RWPE2 (cell line): ENCODE measurements around the gene TACC2.

Experiments
- ATAC-seq: fragments of 200-7000 bp; cut with Tn5 transposase; 3 replicates; pipeline ENCODE4 v1.9.1; 2021; ENCODE audit warnings: low read depth
- DNase-seq: peaks from one replicate; pipeline ENCODE4 v3.0.0-alpha.2; 2020; ENCODE audit warnings: low spot score
- H3K27ac ChIP-seq: fragments of 450-650 bp; 2 replicates; pipeline ENCODE4 v1.5.1; 2017; ENCODE audit warnings: mild to moderate bottlenecking; ENCODE audit not compliant: poor library complexity, severe bottlenecking
- H3K27me3 ChIP-seq: fragments of 250-450 bp; sonication (Bioruptor Pico); 2 replicates; pipeline ENCODE4 v1.5.1; 2021; ENCODE audit warnings: mild to moderate bottlenecking, moderate library complexity; ENCODE audit not compliant: insufficient read depth, poor library complexity, severe bottlenecking
- H3K36me3 ChIP-seq: fragments of 250-450 bp; sonication (Bioruptor Pico); 2 replicates; pipeline ENCODE4 v1.5.1; 2020; ENCODE audit warnings: low read depth, mild to moderate bottlenecking, moderate library complexity
- H3K4me1 ChIP-seq: fragments of 250-450 bp; sonication (Bioruptor Pico); 2 replicates; pipeline ENCODE4 v1.5.1; 2021; ENCODE audit warnings: mild to moderate bottlenecking, moderate library complexity; ENCODE audit not compliant: insufficient read depth, poor library complexity, severe bottlenecking
- H3K4me3 ChIP-seq: fragments of 250-450 bp; sonication (Bioruptor Pico); 2 replicates; pipeline ENCODE4 v1.5.1; 2021; ENCODE audit warnings: mild to moderate bottlenecking, moderate library complexity; ENCODE audit not compliant: severe bottlenecking
- H3K9me3 ChIP-seq: fragments of 250-450 bp; sonication (Bioruptor Pico); 2 replicates; pipeline ENCODE4 v1.5.1; 2021; ENCODE audit warnings: mild to moderate bottlenecking, moderate library complexity; ENCODE audit not compliant: severe bottlenecking
- CTCF ChIP-seq: fragments of 450-650 bp; IDR thresholded peaks from one replicate; pipeline ENCODE4 v1.5.1; 2017; ENCODE audit warnings: mild to moderate bottlenecking, moderate library complexity; ENCODE audit not compliant: poor library complexity, severe bottlenecking

Gene TACC2

GRCh38 chr10:122172361-122173008 lies 183.5 kb downstream of the TACC2 start:
- Histone ChIP-seq H3K4me3 (no peak overlapping the region), H3K4me1 (no peaks in the 10 kb centered on the region), H3K36me3 (0 out of 2 replicates have a peak, but pooled peaks cover 5% of the 10 kb centered on the region), H3K27me3 (no peaks in the 10 kb centered on the region), H3K9me3 (no peaks in the 10 kb centered on the region), H3K27ac (no peak overlapping the region)
- no peak for DNase-seq
- TF ChIP-seq CTCF, result no peak
- no peak for ATAC-seq

- no peaks in the 10 kb centered on the region for H3K4me1 ChIP-seq
- ATAC-seq, result no peak
- DNase-seq, result no peak
- no peaks in the 10 kb centered on the region for H3K9me3 ChIP-seq
- 0 out of 2 replicates have a peak, but pooled peaks cover 5% of the 10 kb centered on the region for H3K36me3 ChIP-seq
- no peak overlapping the region for H3K4me3 ChIP-seq
- H3K27me3 ChIP-seq, result no peaks in the 10 kb centered on the region
- H3K27ac ChIP-seq, result no peak overlapping the region
- TF ChIP-seq CTCF, result no peak
These were observed 184.4 kb downstream of the TACC2 start for GRCh38 chr10:122173337-122173736.

- Histone ChIP-seq H3K9me3 (no peaks in the 10 kb centered on the region), H3K27me3 (no peaks in the 10 kb centered on the region), H3K4me1 (no peaks in the 10 kb centered on the region), H3K27ac (no peak overlapping the region), H3K4me3 (no peak overlapping the region), H3K36me3 (0 out of 2 replicates have a peak, but pooled peaks cover 2% of the 10 kb centered on the region)
- no peak for DNase-seq
- no peak for TF ChIP-seq CTCF
- ATAC-seq, result no peak
These were observed 184.9 kb downstream of the TACC2 start for GRCh38 chr10:122173766-122174435.

- no peaks in the 10 kb centered on the region for H3K36me3 ChIP-seq
- H3K27ac ChIP-seq, result no peak overlapping the region
- H3K4me1 ChIP-seq, result peaks cover 11% of the 10 kb centered on the region
- DNase-seq, result no peak
- H3K4me3 ChIP-seq, result no peak overlapping the region
- H3K9me3 ChIP-seq, result no peaks in the 10 kb centered on the region
- ATAC-seq, result no peak
- no peaks in the 10 kb centered on the region for H3K27me3 ChIP-seq
- TF ChIP-seq CTCF, result no peak
These were observed 187.6 kb downstream of the TACC2 start for GRCh38 chr10:122176232-122177213.
